ENCODE measurements around the gene BUB3. TPM values are rescaled to one million over a fixed set of nuclear protein-coding genes. Genes with fewer than 3 reads are reported as not detected.

BUB3 gene
- total and polyA plus RNA-seq, 2 of the 13 experiments (the other 11 are each of a cell fraction or from before 2014, with no cell fraction given), result 174 to 188 TPM

- Histone ChIP-seq H3K4me2 (ENCODE audit: low read depth, low read length) (peak overlapping the region; percentile 44), H3K4me3 (replicated peaks in 1 of 3; ENCODE audit: insufficient read depth in 1 of 3, low read depth in 2 of 3, low read length in 3 of 3) (no peak overlapping the region), H3K4me1 (ENCODE audit: insufficient read depth, low read length) (peaks cover 32% of the 10 kb centered on the region), H3K9me3 (ENCODE audit: low read length) (peaks cover 10% of the 10 kb centered on the region), H3K27ac (ENCODE audit: extremely low read length, insufficient read depth, low read length) (peak overlapping the region; percentile 65), H3K9ac (ENCODE audit: insufficient read depth, low read depth, low read length) (peak overlapping the region; percentile 36; the same call in 1 of the 2 replicates), H4K20me1 (ENCODE audit: insufficient read depth, low read length) (no peaks in the 10 kb centered on the region), H3K27me3 (ENCODE audit: control insufficient read depth in 1 of 2, insufficient read depth in 2 of 2, low read length in 2 of 2) (no peaks in the 10 kb centered on the region; a peak in 1 of 5 replicates), H3K79me2 (ENCODE audit: insufficient read depth, low read length) (no peaks in the 10 kb centered on the region), H3K36me3 (replicated peaks in 1 of 2; ENCODE audit: control insufficient read depth in 1 of 2, insufficient read depth in 2 of 2, low read length in 2 of 2) (no peaks in the 10 kb centered on the region), H2AFZ (ENCODE audit: low read length) (no peak overlapping the region)
- BruUV-seq (replicated peaks), result no TSS peak
- CTCF ChIA-PET (ENCODE audit: low intra/inter-chr PET ratio, low total read pairs), result no interaction called here
- peak; percentile 98 for ATAC-seq
- FAIRE-seq, result peak; percentile 42
- intact Hi-C loops (cut with micrococcal nuclease; ENCODE audit: unreplicated experiment) (loop anchor here (10.0 kb wide), 1 partner anchor 49 kb away; the partner anchor contains the start of gene BUB3), in situ Hi-C loops (cut with HindIII; ENCODE audit: extremely low pct_ligation_motif_present, low pct_unique_long_range_greater_than_20kb) (no loop called here)
- peak; percentile 94 for DNase-seq (ENCODE audit: low spot score)
- 20% methylated on average over 4 of the region's 6 CpGs for WGBS (ENCODE audit: low lambda C conversion rate)
- POLR2A ChIA-PET, result interaction anchor here (1.2 kb wide), 1 partner anchor 50 kb away, joined by 3 read pairs; the partner anchor contains the start of gene BUB3
- TF ChIP-seq DNMT1 (CRISPR knock-in tag; IDR thresholded peaks at IDR 0.05) (no peak), DZIP1 (CRISPR knock-in tag; IDR thresholded peaks at IDR 0.05) (no peak), ZBTB10 (CRISPR knock-in tag; IDR thresholded peaks at IDR 0.05; ENCODE audit: borderline replicate concordance) (no peak), GZF1 (CRISPR knock-in tag; IDR thresholded peaks at IDR 0.05) (no peak), SNAPC5 (CRISPR knock-in tag; IDR thresholded peaks at IDR 0.05; ENCODE audit: borderline replicate concordance) (no peak), ELK4 (CRISPR knock-in tag; IDR thresholded peaks at IDR 0.05; ENCODE audit: borderline replicate concordance) (no peak), ZNF563 (CRISPR knock-in tag; IDR thresholded peaks at IDR 0.05) (no peak), HINFP (CRISPR knock-in tag; IDR thresholded peaks at IDR 0.05; ENCODE audit: low read depth) (no peak), ZNF766 (CRISPR knock-in tag; IDR thresholded peaks at IDR 0.05; ENCODE audit: borderline replicate concordance) (no peak), FOXM1 (CRISPR knock-in tag; IDR thresholded peaks at IDR 0.05) (no peak), ZIK1 (CRISPR knock-in tag; IDR thresholded peaks at IDR 0.05; ENCODE audit: borderline replicate concordance, low read depth) (no peak), ZBTB20 (CRISPR knock-in tag; IDR thresholded peaks at IDR 0.05; ENCODE audit: borderline replicate concordance, low read depth) (no peak), ZNF326 (CRISPR knock-in tag; IDR thresholded peaks at IDR 0.05; ENCODE audit: borderline replicate concordance) (no peak), ZNF225 (CRISPR knock-in tag; IDR thresholded peaks at IDR 0.05) (no peak), KLF11 (CRISPR knock-in tag; IDR thresholded peaks at IDR 0.05) (no peak)
Measured at GRCh38 chr10:123203393-123204126, 49.4 kb downstream of the BUB3 start.

All from HepG2 (cell line).